ENCODE measurements around the gene MROH2B. TPM values are rescaled to one million over a fixed set of nuclear protein-coding genes. Genes with fewer than 3 reads are reported as not detected.

The MROH2B gene
- total RNA-seq, 1 donor from 2014 or later, result not detected

DNA sequence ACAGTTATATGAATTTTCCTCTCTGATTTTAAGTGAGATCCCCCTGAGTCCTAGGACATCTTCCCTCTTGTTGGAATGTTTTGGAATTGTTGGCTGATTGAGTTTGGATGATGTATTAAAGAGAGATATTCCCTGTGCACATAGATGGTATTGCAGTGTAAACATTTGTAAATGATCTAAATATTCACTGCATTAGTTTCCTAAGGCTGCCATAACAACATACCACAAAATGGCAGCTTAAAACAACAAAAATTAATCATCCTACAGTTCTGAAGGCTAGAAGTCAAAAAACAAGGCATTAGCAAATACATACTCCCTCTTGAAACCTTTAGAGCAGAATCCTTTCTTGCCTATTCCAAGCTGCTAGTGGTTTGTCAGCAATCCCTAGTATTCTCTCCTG lies 38.0 kb upstream of the MROH2B start:
- no peaks in the 10 kb centered on the region for H3K36me3 Mint-ChIP-seq (ENCODE audit: low read depth)
- H3K27ac Mint-ChIP-seq, result no peak overlapping the region
- no peak overlapping the region for H3K4me3 Mint-ChIP-seq
- no peaks in the 10 kb centered on the region for H3K4me1 Mint-ChIP-seq
- POLR2A ChIA-PET, result no interaction called here
- H3K9me3 Mint-ChIP-seq, result no peaks in the 10 kb centered on the region
- CTCF ChIA-PET, result no interaction called here
- TF ChIP-seq CTCF (IDR thresholded peaks at IDR 0.05), result no peak
- ATAC-seq (ENCODE audit: low read depth), result no peak
- no peaks in the 10 kb centered on the region for H3K27me3 Mint-ChIP-seq
- intact Hi-C loops (cut with micrococcal nuclease), result no loop called here
- DNase-seq, result no peak

DNA sequence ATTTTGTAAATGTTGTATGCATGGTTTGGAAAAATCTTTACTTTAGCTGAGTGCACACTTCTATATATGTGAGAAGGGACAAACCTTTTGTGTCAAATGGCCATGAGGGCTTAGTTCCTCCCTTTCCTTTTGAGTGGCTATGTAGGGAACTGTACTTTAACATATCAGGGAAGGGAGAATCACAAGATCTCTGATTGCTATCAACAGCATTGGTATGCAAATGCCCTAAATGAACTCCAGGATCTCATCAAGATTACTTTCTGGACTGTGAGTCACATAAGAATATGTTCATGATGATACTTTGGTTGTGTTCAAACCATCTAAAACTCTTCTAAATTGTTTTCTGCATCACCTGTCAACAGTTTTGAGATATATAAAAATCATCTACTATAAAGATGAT lies 31.2 kb upstream of the MROH2B start:
- CTCF ChIA-PET, result no interaction called here

DNA sequence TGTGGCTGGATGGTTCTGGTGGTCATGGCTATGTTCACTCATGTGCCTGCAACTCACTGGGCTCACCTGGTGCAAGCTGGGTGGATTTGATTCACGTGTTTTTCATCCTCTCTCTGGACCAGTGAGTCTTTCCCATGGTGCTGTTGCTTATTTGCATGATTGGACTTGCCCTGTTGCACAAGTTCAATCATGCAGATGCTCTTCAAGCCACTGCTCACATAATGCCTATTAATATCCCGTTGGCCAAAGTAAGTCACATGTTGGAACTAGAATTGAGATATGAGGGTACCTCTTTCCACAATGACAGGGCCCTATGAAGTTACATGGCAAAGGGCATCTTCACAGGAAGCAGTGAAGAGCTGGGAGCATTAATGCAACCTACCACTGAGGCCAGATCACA lies 26.5 kb upstream of the MROH2B start:
- no peak overlapping the region for H3K27ac Mint-ChIP-seq
- no peaks in the 10 kb centered on the region for H3K9me3 Mint-ChIP-seq
- intact Hi-C loops (cut with micrococcal nuclease), result no loop called here
- ChIA-PET POLR2A (no interaction called here), CTCF (no interaction called here)
- no peak for ATAC-seq (ENCODE audit: low read depth)
- H3K36me3 Mint-ChIP-seq (ENCODE audit: low read depth), result no peaks in the 10 kb centered on the region
- H3K27me3 Mint-ChIP-seq, result no peaks in the 10 kb centered on the region
- H3K4me3 Mint-ChIP-seq, result no peak overlapping the region
- TF ChIP-seq CTCF (IDR thresholded peaks at IDR 0.05), result no peak
- DNase-seq, result no peak
- no peaks in the 10 kb centered on the region for H3K4me1 Mint-ChIP-seq

More for the DNA sequence above, 31.2 kb upstream of the MROH2B start:
- Mint-ChIP-seq H3K36me3 (ENCODE audit: low read depth) (no peaks in the 10 kb centered on the region), H3K27me3 (no peaks in the 10 kb centered on the region), H3K4me3 (no peak overlapping the region), H3K9me3 (no peaks in the 10 kb centered on the region), H3K27ac (no peak overlapping the region), H3K4me1 (no peaks in the 10 kb centered on the region)
- POLR2A ChIA-PET, result no interaction called here
- DNase-seq, result no peak
- TF ChIP-seq CTCF (IDR thresholded peaks at IDR 0.05), result no peak
- intact Hi-C loops (cut with micrococcal nuclease), result no loop called here
- no peak for ATAC-seq (ENCODE audit: low read depth)

- POLR2A ChIA-PET, result no interaction called here
- Mint-ChIP-seq H3K36me3 (ENCODE audit: low read depth) (no peaks in the 10 kb centered on the region), H3K4me3 (no peak overlapping the region), H3K9me3 (peaks cover 2% of the 10 kb centered on the region), H3K27me3 (no peaks in the 10 kb centered on the region), H3K4me1 (no peaks in the 10 kb centered on the region), H3K27ac (no peak overlapping the region)
- TF ChIP-seq CTCF (IDR thresholded peaks at IDR 0.05), result no peak
- CTCF ChIA-PET, result no interaction called here
- no peak for DNase-seq
- intact Hi-C loops (cut with micrococcal nuclease), result no loop called here
- no peak for ATAC-seq (ENCODE audit: low read depth)
Measured at GRCh38 chr5:41095324-41096101, 24.4 kb upstream of the MROH2B start.

DNA sequence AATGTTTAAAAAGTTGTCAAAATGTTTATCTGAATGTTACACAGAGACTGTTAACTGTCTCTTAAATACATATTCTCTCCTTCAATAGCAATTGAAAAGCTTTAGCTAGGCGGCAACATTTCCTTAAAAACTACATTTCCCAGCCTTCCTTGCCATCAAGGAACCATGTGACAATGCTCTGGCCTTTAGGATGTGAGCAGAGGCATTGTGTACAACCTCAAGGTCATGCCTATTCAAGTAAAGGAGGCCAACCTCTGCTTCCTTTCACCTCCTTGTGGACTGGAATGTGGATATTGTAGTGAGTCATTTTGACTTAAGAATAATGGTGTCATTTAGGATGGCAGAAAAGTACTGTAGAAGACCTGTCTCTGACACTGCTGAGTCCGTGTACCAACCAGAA lies 23.7 kb upstream of the MROH2B start:
- CTCF ChIA-PET, result no interaction called here
- POLR2A ChIA-PET, result no interaction called here
- no peaks in the 10 kb centered on the region for H3K4me1 Mint-ChIP-seq
- H3K27ac Mint-ChIP-seq, result no peak overlapping the region
- DNase-seq (no peak), ATAC-seq (ENCODE audit: low read depth) (no peak)
- H3K27me3 Mint-ChIP-seq, result no peaks in the 10 kb centered on the region
- peaks cover 2% of the 10 kb centered on the region for H3K9me3 Mint-ChIP-seq
- no peak overlapping the region for H3K4me3 Mint-ChIP-seq
- H3K36me3 Mint-ChIP-seq (ENCODE audit: low read depth), result no peaks in the 10 kb centered on the region
- intact Hi-C loops (cut with micrococcal nuclease), result no loop called here
- no peak for TF ChIP-seq CTCF (IDR thresholded peaks at IDR 0.05)
